Measurements from ENCODE around the gene RAMAC. TPM values are rescaled to one million over a fixed set of nuclear protein-coding genes. Genes with fewer than 3 reads are reported as not detected.

The RAMAC gene
- total RNA-seq = 16.9 and 21.3 TPM in 2 replicates

DNA sequence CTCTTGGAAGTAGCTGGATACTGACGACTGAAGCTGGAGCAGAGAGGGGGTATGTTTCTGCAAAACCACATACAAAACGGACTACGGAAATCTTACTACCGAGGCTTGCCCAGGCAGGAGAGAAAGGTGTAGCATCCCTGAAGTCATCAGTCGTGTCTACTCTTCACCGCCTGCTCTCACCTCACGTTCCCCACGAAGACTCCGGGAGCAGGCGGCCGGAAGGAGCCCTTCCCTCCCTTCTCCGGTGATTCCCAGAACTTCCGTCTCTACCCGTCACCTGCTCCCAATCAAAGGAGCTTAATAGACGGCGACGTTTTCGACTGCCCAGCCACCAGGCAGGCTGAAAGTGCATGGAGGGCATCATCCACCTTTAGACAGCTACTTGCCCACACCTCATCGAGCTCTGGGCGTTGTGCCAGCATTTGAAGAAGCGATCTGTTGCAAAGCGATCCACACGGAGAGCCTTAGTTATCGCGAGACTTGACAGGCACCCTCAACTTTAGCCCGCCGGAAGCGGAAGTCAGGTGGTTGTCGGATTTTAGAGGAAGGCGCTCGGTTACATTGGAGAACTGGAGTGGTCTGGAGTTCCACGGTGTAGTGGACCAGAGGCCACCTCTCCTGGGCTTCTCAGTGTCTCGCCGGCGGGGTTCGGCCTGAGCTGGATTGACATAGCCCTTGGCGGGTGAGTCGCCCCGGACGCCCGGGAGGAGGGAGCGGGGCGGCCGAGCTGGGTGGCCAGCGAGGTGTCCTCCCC, at the start of gene RAMAC:
RAMAC (plus strand) TSS at position 523 of the 754 bp plus-strand sequence. CDS start 2,809 bp downstream, outside the sequence.

DNA sequence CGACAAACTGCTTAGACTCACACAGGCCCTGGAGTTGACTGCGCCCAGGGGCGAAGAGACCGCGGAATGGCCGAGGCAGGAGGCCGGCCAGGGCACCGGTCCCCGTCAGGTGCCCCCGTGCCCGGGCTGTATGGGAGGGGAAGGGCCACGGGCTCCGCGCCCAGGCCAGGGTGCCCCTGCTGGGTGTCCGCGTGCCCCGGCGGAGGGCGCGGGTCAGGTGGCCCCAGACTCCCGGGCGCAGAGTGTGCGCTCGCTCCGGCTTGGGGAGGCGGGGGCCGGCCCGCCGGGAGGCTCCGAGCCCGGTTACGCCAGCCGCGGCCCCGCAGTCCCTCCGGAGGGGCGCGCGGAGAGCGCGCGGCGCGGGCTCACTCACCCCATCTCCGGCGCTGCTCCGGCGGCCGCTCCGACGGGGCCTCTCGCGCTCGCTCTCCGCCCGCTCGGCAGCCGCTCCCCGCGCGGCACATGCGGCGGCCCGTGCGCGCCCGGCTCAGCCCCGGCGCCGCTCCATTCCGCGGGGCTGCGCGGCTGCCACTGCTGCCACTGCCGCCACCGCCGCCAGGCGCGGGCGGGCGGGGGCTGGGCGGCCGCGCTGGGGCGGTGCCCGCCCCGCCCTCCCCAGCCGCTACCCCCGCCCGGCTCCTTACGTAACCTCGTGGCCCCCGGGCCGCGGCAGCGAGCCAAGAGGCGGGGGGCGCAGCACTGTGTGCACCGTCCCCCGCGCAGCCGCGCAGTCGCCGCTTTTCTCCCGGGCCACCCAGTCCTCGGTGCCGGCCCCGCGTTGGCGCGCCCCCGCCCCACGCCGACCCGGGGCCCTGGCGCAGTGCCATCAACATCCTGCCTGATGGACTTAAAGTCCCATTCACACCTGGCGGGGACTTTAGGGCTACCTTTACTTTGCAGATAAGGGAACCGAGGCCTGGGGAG, 33.6 kb upstream of the RAMAC start, which contains the start of gene HOMER2:
HOMER2 (minus strand) TSS at position 563 of the 924 bp plus-strand sequence; CDS start at position 378, 185 bp downstream.

DNA sequence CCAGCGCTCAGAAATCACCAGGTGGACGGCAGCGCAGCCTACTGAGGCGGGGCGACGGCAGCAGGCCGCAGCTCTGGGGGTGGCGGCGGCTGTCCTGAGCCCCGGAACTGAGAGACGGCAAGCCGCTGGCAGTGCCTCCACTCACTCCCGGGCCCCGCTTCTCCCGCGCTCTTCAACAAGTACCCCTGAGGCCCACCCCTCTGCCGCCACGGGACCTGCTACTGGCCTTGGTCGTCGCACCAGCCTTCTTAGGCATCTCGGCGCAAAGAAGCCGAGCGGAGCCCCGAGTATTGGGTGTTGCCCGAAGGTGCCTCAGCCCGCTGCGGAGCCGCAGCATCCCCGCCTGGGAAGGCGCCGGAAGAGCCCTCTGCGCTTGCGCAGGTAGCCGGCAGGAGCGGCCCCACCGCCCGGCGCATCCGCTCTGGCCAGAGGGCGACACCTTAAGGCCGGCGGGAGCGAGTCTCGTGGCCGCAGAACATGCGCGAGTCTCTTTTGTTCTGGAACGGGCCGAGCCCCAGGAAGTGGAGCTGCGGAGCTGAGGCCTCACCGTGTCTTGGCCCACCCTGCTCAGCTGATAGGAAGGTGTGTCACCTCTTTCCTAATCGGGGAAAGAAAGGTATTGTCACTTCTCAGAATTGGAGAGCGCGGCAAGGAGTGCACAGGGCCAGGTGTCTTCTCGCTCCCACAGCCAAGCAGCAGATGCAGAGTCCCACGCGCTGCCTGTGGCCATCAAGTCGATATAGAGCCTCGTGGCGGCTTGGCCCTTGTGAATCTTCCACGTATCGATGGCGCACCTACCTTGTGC, 25.5 kb downstream of the RAMAC start, which contains the start of gene C15orf40:
C15orf40 (minus strand) TSS at position 369 of the 805 bp plus-strand sequence; CDS start at position 337, 32 bp downstream.

Other genes with a start within 250 kb of the RAMAC start
- gene FSD2, start 180.1 kb upstream of the RAMAC start, total RNA-seq = under 0.01 TPM in 1 of 2 replicates, not detected in the other
- gene WHAMM, start 176.6 kb upstream of the RAMAC start, total RNA-seq = 6.3 and 6.9 TPM in 2 replicates
- gene HOMER2, start 33.5 kb upstream of the RAMAC start, total RNA-seq = 16.4 and 28.1 TPM in 2 replicates
- gene C15orf40, start 25.4 kb downstream of the RAMAC start, total RNA-seq = 13.3 and 15.7 TPM in 2 replicates
- gene BTBD1, start 81.0 kb downstream of the RAMAC start, total RNA-seq = 75.0 and 89.6 TPM in 2 replicates
- gene TM6SF1, start 121.4 kb downstream of the RAMAC start, total RNA-seq = 0.16 TPM in 1 of 2 replicates, not detected in the other
- gene HDGFL3, start 221.6 kb downstream of the RAMAC start, total RNA-seq = 29.8 and 38.6 TPM in 2 replicates

Data from hair follicle dermal papilla cell (primary cell).